Measurements from ENCODE around the gene CCT7.
"Not testable (repeated sequence)": the region's sequence is repeated elsewhere in the genome, so short reads cannot be mapped to it uniquely, and the experiment has no call there.

Gene CCT7

GRCh38 chr2:73233932-73234832, at the start of gene CCT7:
CCT7 (plus strand) TSS chr2:73234308; CDS start chr2:73234379, 71 bp downstream.
- in situ Hi-C loops (cut with MboI; ENCODE audit: low sequenced_read_pairs), result no loop called here

GRCh38 chr2:73185965-73186364, 48.1 kb upstream of the CCT7 start:
- in situ Hi-C loops (cut with MboI; ENCODE audit: low sequenced_read_pairs), result no loop called here

- in situ Hi-C loops (cut with MboI; ENCODE audit: low sequenced_read_pairs), result no loop called here
These were observed 46.6 kb upstream of the CCT7 start for GRCh38 chr2:73187549-73187948.

- in situ Hi-C loops (cut with MboI; ENCODE audit: low sequenced_read_pairs), result no loop called here
These were observed 36.5 kb upstream of the CCT7 start for GRCh38 chr2:73197579-73197978.

- in situ Hi-C loops (cut with MboI; ENCODE audit: low sequenced_read_pairs), result not testable (repeated sequence)
These were observed 33.8 kb upstream of the CCT7 start for GRCh38 chr2:73200281-73200680.

- in situ Hi-C loops (cut with MboI; ENCODE audit: low sequenced_read_pairs), result no loop called here
These were observed 31.7 kb upstream of the CCT7 start, which contains the start of gene NOTO for GRCh38 chr2:73202156-73203054. NOTO (plus strand) TSS chr2:73202574; CDS start chr2:73202667, 93 bp downstream.

GRCh38 chr2:73203055-73203681, 30.9 kb upstream of the CCT7 start:
- in situ Hi-C loops (cut with MboI; ENCODE audit: low sequenced_read_pairs), result no loop called here

- in situ Hi-C loops (cut with MboI; ENCODE audit: low sequenced_read_pairs), result no loop called here
These were observed 28.5 kb upstream of the CCT7 start for GRCh38 chr2:73205611-73206010.

- in situ Hi-C loops (cut with MboI; ENCODE audit: low sequenced_read_pairs), result no loop called here
These were observed 25.9 kb upstream of the CCT7 start for GRCh38 chr2:73208258-73208657.

- in situ Hi-C loops (cut with MboI; ENCODE audit: low sequenced_read_pairs), result no loop called here
These were observed 24.1 kb upstream of the CCT7 start for GRCh38 chr2:73210019-73210418.

GRCh38 chr2:73210696-73211095, 23.4 kb upstream of the CCT7 start:
- in situ Hi-C loops (cut with MboI; ENCODE audit: low sequenced_read_pairs), result no loop called here

GRCh38 chr2:73212098-73212447, 22.0 kb upstream of the CCT7 start:
- in situ Hi-C loops (cut with MboI; ENCODE audit: low sequenced_read_pairs), result no loop called here

GRCh38 chr2:73212448-73213176, 21.5 kb upstream of the CCT7 start:
- in situ Hi-C loops (cut with MboI; ENCODE audit: low sequenced_read_pairs), result no loop called here

GRCh38 chr2:73214120-73215035, 19.7 kb upstream of the CCT7 start, which contains the start of gene SMYD5:
SMYD5 (plus strand) TSS chr2:73214245; CDS start chr2:73214267, 22 bp downstream.
- in situ Hi-C loops (cut with MboI; ENCODE audit: low sequenced_read_pairs), result no loop called here

GRCh38 chr2:73215254-73215653, 18.9 kb upstream of the CCT7 start:
- in situ Hi-C loops (cut with MboI; ENCODE audit: low sequenced_read_pairs), result no loop called here

GRCh38 chr2:73217160-73217559, 16.9 kb upstream of the CCT7 start:
- in situ Hi-C loops (cut with MboI; ENCODE audit: low sequenced_read_pairs), result no loop called here

GRCh38 chr2:73217826-73218225, 16.3 kb upstream of the CCT7 start:
- in situ Hi-C loops (cut with MboI; ENCODE audit: low sequenced_read_pairs), result no loop called here

- in situ Hi-C loops (cut with MboI; ENCODE audit: low sequenced_read_pairs), result no loop called here
These were observed 15.8 kb upstream of the CCT7 start for GRCh38 chr2:73218298-73218697.

- in situ Hi-C loops (cut with MboI; ENCODE audit: low sequenced_read_pairs), result no loop called here
These were observed 10.3 kb upstream of the CCT7 start for GRCh38 chr2:73223821-73224220.

Measured in HL-60/S4 treated with retinoic acid at 250 ng/mL for 4 days and 3 days (cell line).